ENCODE data around the gene PAX9.

PAX9 gene

GRCh38 chr14:36700651-36701050 lies 39.0 kb downstream of the PAX9 start:
- Histone ChIP-seq H2BK12ac (ENCODE audit: low read length) (no peak overlapping the region), H3K27me3 (ENCODE audit: control insufficient read depth in 3 of 3, insufficient read depth in 3 of 3, low read depth in 1 of 3, low read length in 3 of 3) (no peaks in the 10 kb centered on the region), H3K9ac (ENCODE audit: low read depth, low read length, poor library complexity) (no peak overlapping the region), H2AK5ac (ENCODE audit: low read depth, low read length) (no peak overlapping the region), H3K4me3 (ENCODE audit: low read length in 2 of 2) (no peak overlapping the region), H2BK5ac (ENCODE audit: low read length) (no peak overlapping the region), H3K18ac (ENCODE audit: low read length) (no peak overlapping the region), H2BK15ac (ENCODE audit: low read length) (no peak overlapping the region), H4K8ac (ENCODE audit: low read depth, low read length) (no peak overlapping the region), H3K4ac (ENCODE audit: low read length) (no peak overlapping the region), H3K36me3 (replicated peaks in 1 of 2; ENCODE audit: control insufficient read depth in 2 of 2, insufficient read depth in 2 of 2, low read length in 2 of 2) (no peaks in the 10 kb centered on the region), H2AFZ (ENCODE audit: low read length) (no peak overlapping the region), H3K14ac (ENCODE audit: low read length) (no peak overlapping the region), H2BK120ac (ENCODE audit: low read depth, low read length) (no peak overlapping the region), H3K9me3 (replicated peaks in 1 of 2; ENCODE audit: control insufficient read depth in 2 of 2, insufficient read depth in 1 of 2, low read depth in 1 of 2, low read length in 2 of 2) (no peaks in the 10 kb centered on the region), H3K4me2 (ENCODE audit: insufficient read depth, low read length, poor library complexity, severe bottlenecking) (no peak overlapping the region), H3K23ac (ENCODE audit: low read depth, low read length, poor library complexity) (no peak overlapping the region), H3K27ac (replicated peaks; ENCODE audit: low read length) (no peak overlapping the region), H4K91ac (ENCODE audit: low read depth, low read length, poor library complexity) (no peak overlapping the region), H3K4me1 (ENCODE audit: control insufficient read depth in 2 of 2, insufficient read depth in 1 of 2, low read depth in 1 of 2, low read length in 2 of 2) (peaks cover 0 to 2% of the 10 kb centered on the region in 2 donors), H3K79me1 (ENCODE audit: low read depth, low read length) (no peaks in the 10 kb centered on the region)
- no peak for DNase-seq (ENCODE audit: low spot score)
- WGBS, 2 donors (ENCODE audit: extremely low coverage in 2 of 2, insufficient read length in 2 of 2, insufficient replicate concordance in 1 of 2): no CpG with 5 or more reads among the region's 1 CpG

DNA sequence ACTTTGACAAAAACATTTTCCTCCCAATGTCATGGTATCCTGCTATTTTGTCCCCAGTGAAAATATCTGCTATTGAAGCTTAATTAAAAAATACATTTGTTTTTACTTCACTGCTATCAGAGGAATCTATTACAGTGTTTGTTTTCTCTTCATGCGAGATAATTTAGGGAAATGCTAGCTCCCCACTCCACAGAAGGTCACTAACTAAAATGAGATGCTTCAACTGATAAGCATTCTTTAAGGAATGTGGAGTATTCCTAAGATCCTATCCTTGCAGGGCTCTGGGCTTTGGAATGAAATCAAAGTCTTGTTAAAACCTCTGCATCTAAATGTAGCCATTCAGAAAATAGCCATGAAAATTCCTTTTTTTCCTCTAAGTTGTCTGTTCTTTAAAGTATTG lies 39.5 kb downstream of the PAX9 start:
- H3K36me3 ChIP-seq (replicated peaks in 1 of 2; ENCODE audit: control insufficient read depth in 2 of 2, insufficient read depth in 2 of 2, low read length in 2 of 2): no peaks in the 10 kb centered on the region
- no peak overlapping the region for H2BK5ac ChIP-seq (ENCODE audit: low read length)
- no peak overlapping the region for H2AK5ac ChIP-seq (ENCODE audit: low read depth, low read length)
- no peak overlapping the region for H3K23ac ChIP-seq (ENCODE audit: low read depth, low read length, poor library complexity)
- no peaks in the 10 kb centered on the region for H3K27me3 ChIP-seq (ENCODE audit: control insufficient read depth in 3 of 3, insufficient read depth in 3 of 3, low read depth in 1 of 3, low read length in 3 of 3)
- no peak overlapping the region for H4K91ac ChIP-seq (ENCODE audit: low read depth, low read length, poor library complexity)
- H3K4me1 ChIP-seq (ENCODE audit: control insufficient read depth in 2 of 2, insufficient read depth in 1 of 2, low read depth in 1 of 2, low read length in 2 of 2): peaks cover 0 to 2% of the 10 kb centered on the region in 2 donors
- H3K4me3 ChIP-seq (ENCODE audit: low read length in 2 of 2): no peak overlapping the region
- no peak overlapping the region for H3K27ac ChIP-seq (replicated peaks; ENCODE audit: low read length)
- H3K18ac ChIP-seq (ENCODE audit: low read length): no peak overlapping the region
- H3K79me1 ChIP-seq (ENCODE audit: low read depth, low read length): no peaks in the 10 kb centered on the region
- no peak overlapping the region for H2AFZ ChIP-seq (ENCODE audit: low read length)
- DNase-seq (ENCODE audit: low spot score): no peak
- H4K8ac ChIP-seq (ENCODE audit: low read depth, low read length): no peak overlapping the region
- no peak overlapping the region for H2BK120ac ChIP-seq (ENCODE audit: low read depth, low read length)
- no peaks in the 10 kb centered on the region for H3K9me3 ChIP-seq (replicated peaks in 1 of 2; ENCODE audit: control insufficient read depth in 2 of 2, insufficient read depth in 1 of 2, low read depth in 1 of 2, low read length in 2 of 2)
- H2BK15ac ChIP-seq (ENCODE audit: low read length): no peak overlapping the region
- no peak overlapping the region for H3K4ac ChIP-seq (ENCODE audit: low read length)
- H3K9ac ChIP-seq (ENCODE audit: low read depth, low read length, poor library complexity): no peak overlapping the region
- no peak overlapping the region for H2BK12ac ChIP-seq (ENCODE audit: low read length)
- no peak overlapping the region for H3K14ac ChIP-seq (ENCODE audit: low read length)
- WGBS, 2 donors (ENCODE audit: extremely low coverage in 2 of 2, insufficient read length in 2 of 2, insufficient replicate concordance in 1 of 2): no CpG with 5 or more reads among the region's 1 CpG
- no peak overlapping the region for H3K4me2 ChIP-seq (ENCODE audit: insufficient read depth, low read length, poor library complexity, severe bottlenecking)

DNA sequence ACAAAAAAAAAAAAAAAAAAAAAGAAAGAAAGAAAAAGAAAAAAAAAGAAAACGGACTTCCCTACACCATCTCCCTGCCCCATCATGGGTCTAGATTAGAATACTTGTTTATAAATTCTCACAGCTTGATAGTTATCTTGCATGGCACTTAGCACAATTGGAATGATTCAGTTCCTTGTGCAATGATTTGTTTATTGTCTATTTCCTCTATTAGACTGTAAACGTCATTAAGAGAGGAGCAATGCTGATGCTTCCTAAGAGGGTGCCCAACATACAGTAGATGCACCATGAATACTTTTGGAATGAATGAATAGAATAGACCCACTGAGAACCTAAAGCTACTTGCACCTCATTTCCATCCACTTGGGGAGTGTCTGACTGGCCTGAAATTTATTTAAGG lies 40.8 kb downstream of the PAX9 start:
- Histone ChIP-seq H3K79me1 (ENCODE audit: low read depth, low read length) (no peaks in the 10 kb centered on the region), H2AFZ (ENCODE audit: low read length) (no peak overlapping the region)
- no CpG with 5 or more reads among the region's 2 CpGs for WGBS, 2 donors (ENCODE audit: extremely low coverage in 2 of 2, insufficient read length in 2 of 2, insufficient replicate concordance in 1 of 2)

GRCh38 chr14:36707570-36707969 lies 45.9 kb downstream of the PAX9 start:
- H3K9me3 ChIP-seq (replicated peaks in 1 of 2; ENCODE audit: control insufficient read depth in 2 of 2, insufficient read depth in 1 of 2, low read depth in 1 of 2, low read length in 2 of 2): no peaks in the 10 kb centered on the region
- no peak overlapping the region for H2BK12ac ChIP-seq (ENCODE audit: low read length)
- H3K27ac ChIP-seq (replicated peaks; ENCODE audit: low read length): no peak overlapping the region
- no peak overlapping the region for H3K18ac ChIP-seq (ENCODE audit: low read length)
- no peak overlapping the region for H2BK120ac ChIP-seq (ENCODE audit: low read depth, low read length)
- no peaks in the 10 kb centered on the region for H3K27me3 ChIP-seq (ENCODE audit: control insufficient read depth in 3 of 3, insufficient read depth in 3 of 3, low read depth in 1 of 3, low read length in 3 of 3)
- H3K4me3 ChIP-seq (ENCODE audit: low read length in 2 of 2): no peak overlapping the region
- no peak overlapping the region for H3K23ac ChIP-seq (ENCODE audit: low read depth, low read length, poor library complexity)
- no peak overlapping the region for H4K8ac ChIP-seq (ENCODE audit: low read depth, low read length)
- no peak overlapping the region for H3K9ac ChIP-seq (ENCODE audit: low read depth, low read length, poor library complexity)
- no peak overlapping the region for H2BK5ac ChIP-seq (ENCODE audit: low read length)
- no peaks in the 10 kb centered on the region for H3K79me1 ChIP-seq (ENCODE audit: low read depth, low read length)
- no peak overlapping the region for H3K4ac ChIP-seq (ENCODE audit: low read length)
- H4K91ac ChIP-seq (ENCODE audit: low read depth, low read length, poor library complexity): no peak overlapping the region
- H3K4me2 ChIP-seq (ENCODE audit: insufficient read depth, low read length, poor library complexity, severe bottlenecking): no peak overlapping the region
- no peak overlapping the region for H2AK5ac ChIP-seq (ENCODE audit: low read depth, low read length)
- no peak overlapping the region for H3K14ac ChIP-seq (ENCODE audit: low read length)
- no peaks in the 10 kb centered on the region for H3K36me3 ChIP-seq (replicated peaks in 1 of 2; ENCODE audit: control insufficient read depth in 2 of 2, insufficient read depth in 2 of 2, low read length in 2 of 2)
- no peak overlapping the region for H2AFZ ChIP-seq (ENCODE audit: low read length)
- DNase-seq (ENCODE audit: low spot score): no peak
- H3K4me1 ChIP-seq (ENCODE audit: control insufficient read depth in 2 of 2, insufficient read depth in 1 of 2, low read depth in 1 of 2, low read length in 2 of 2): no peaks in the 10 kb centered on the region
- no peak overlapping the region for H2BK15ac ChIP-seq (ENCODE audit: low read length)

More for the DNA sequence above, 40.8 kb downstream of the PAX9 start:
- no peak overlapping the region for H3K4me2 ChIP-seq (ENCODE audit: insufficient read depth, low read length, poor library complexity, severe bottlenecking)
- H2AK5ac ChIP-seq (ENCODE audit: low read depth, low read length): no peak overlapping the region
- no peak overlapping the region for H4K8ac ChIP-seq (ENCODE audit: low read depth, low read length)
- H3K4me1 ChIP-seq (ENCODE audit: control insufficient read depth in 2 of 2, insufficient read depth in 1 of 2, low read depth in 1 of 2, low read length in 2 of 2): peaks cover 0 to 2% of the 10 kb centered on the region in 2 donors
- no peak overlapping the region for H2BK5ac ChIP-seq (ENCODE audit: low read length)
- no peak overlapping the region for H2BK12ac ChIP-seq (ENCODE audit: low read length)
- no peaks in the 10 kb centered on the region for H3K9me3 ChIP-seq (replicated peaks in 1 of 2; ENCODE audit: control insufficient read depth in 2 of 2, insufficient read depth in 1 of 2, low read depth in 1 of 2, low read length in 2 of 2)
- no peaks in the 10 kb centered on the region for H3K36me3 ChIP-seq (replicated peaks in 1 of 2; ENCODE audit: control insufficient read depth in 2 of 2, insufficient read depth in 2 of 2, low read length in 2 of 2)
- no peak overlapping the region for H2BK120ac ChIP-seq (ENCODE audit: low read depth, low read length)
- H3K18ac ChIP-seq (ENCODE audit: low read length): no peak overlapping the region
- no peak overlapping the region for H4K91ac ChIP-seq (ENCODE audit: low read depth, low read length, poor library complexity)
- no peak overlapping the region for H3K9ac ChIP-seq (ENCODE audit: low read depth, low read length, poor library complexity)
- no peak overlapping the region for H3K14ac ChIP-seq (ENCODE audit: low read length)
- H2BK15ac ChIP-seq (ENCODE audit: low read length): no peak overlapping the region
- no peak overlapping the region for H3K23ac ChIP-seq (ENCODE audit: low read depth, low read length, poor library complexity)
- no peak overlapping the region for H3K27ac ChIP-seq (replicated peaks; ENCODE audit: low read length)
- H3K4me3 ChIP-seq (ENCODE audit: low read length in 2 of 2): no peak overlapping the region
- DNase-seq (ENCODE audit: low spot score): no peak
- no peaks in the 10 kb centered on the region for H3K27me3 ChIP-seq (ENCODE audit: control insufficient read depth in 3 of 3, insufficient read depth in 3 of 3, low read depth in 1 of 3, low read length in 3 of 3)
- H3K4ac ChIP-seq (ENCODE audit: low read length): no peak overlapping the region
